Measurements from ENCODE around the gene STARD4.

The STARD4 gene
- long read RNA-seq, donor 1, partial matches to known transcripts = 0 of 2 reads
- long read RNA-seq, donor 1, other reads (novel, unspliced or antisense) = 0 of 2 reads
- long read RNA-seq, donor 2, full-length matches to known transcripts = 4 of 4 reads
- long read RNA-seq, donor 2, partial matches to known transcripts = 0 of 4 reads
- long read RNA-seq, donor 2, other reads (novel, unspliced or antisense) = 0 of 4 reads
- long read RNA-seq, donor 3, full-length matches to known transcripts = 2 of 2 reads
- long read RNA-seq, donor 3, partial matches to known transcripts = 0 of 2 reads
- long read RNA-seq, donor 3, other reads (novel, unspliced or antisense) = 0 of 2 reads
- long read RNA-seq, donor 4, partial matches to known transcripts = 0 of 3 reads
- long read RNA-seq, donor 4, other reads (novel, unspliced or antisense) = 0 of 3 reads
- long read RNA-seq, donor 5, full-length matches to known transcripts = 4 of 4 reads
- long read RNA-seq, donor 5, partial matches to known transcripts = 0 of 4 reads
- long read RNA-seq, donor 5, other reads (novel, unspliced or antisense) = 0 of 4 reads
- long read RNA-seq, donor 6, partial matches to known transcripts = 0 of 1 reads
- long read RNA-seq, donor 6, other reads (novel, unspliced or antisense) = 0 of 1 reads
- long read RNA-seq, donor 7, partial matches to known transcripts = 0 of 1 reads
- long read RNA-seq, donor 7, other reads (novel, unspliced or antisense) = 0 of 1 reads
- long read RNA-seq, donor 8, full-length matches to known transcripts = 2 of 2 reads
- long read RNA-seq, donor 8, partial matches to known transcripts = 0 of 2 reads
- long read RNA-seq, donor 8, other reads (novel, unspliced or antisense) = 0 of 2 reads

- peak; percentile 93 for DNase-seq
Observed at GRCh38 chr5:111512375-111513130, at the start of gene STARD4. TSS of gene STARD4 (minus strand) at chr5:111512535. CDS start at chr5:111507433, 5,102 bp downstream.

GRCh38 chr5:111559680-111560079 lies 47.3 kb upstream of the STARD4 start:
- no peak for DNase-seq

GRCh38 chr5:111557686-111558085 lies 45.4 kb upstream of the STARD4 start:
- no peak for DNase-seq

GRCh38 chr5:111557111-111557510 lies 44.8 kb upstream of the STARD4 start:
- no peak for DNase-seq

GRCh38 chr5:111556501-111556900 lies 44.2 kb upstream of the STARD4 start:
- DNase-seq = no peak

- DNase-seq = no peak
Observed at GRCh38 chr5:111555760-111556159, 43.4 kb upstream of the STARD4 start.

GRCh38 chr5:111553868-111554267 lies 41.5 kb upstream of the STARD4 start:
- no peak for DNase-seq

GRCh38 chr5:111552896-111553295 lies 40.6 kb upstream of the STARD4 start:
- DNase-seq = no peak

- no peak for DNase-seq
Observed at GRCh38 chr5:111552492-111552891, 40.2 kb upstream of the STARD4 start.

- no peak for DNase-seq
Observed at GRCh38 chr5:111551569-111552275, 39.4 kb upstream of the STARD4 start.

- DNase-seq = no peak
Observed at GRCh38 chr5:111551161-111551560, 38.8 kb upstream of the STARD4 start.

- DNase-seq = peak; percentile 67
Observed at GRCh38 chr5:111550282-111551020, 38.1 kb upstream of the STARD4 start.

- DNase-seq = no peak
Observed at GRCh38 chr5:111548992-111549649, 36.8 kb upstream of the STARD4 start.

- DNase-seq = no peak
Observed at GRCh38 chr5:111548348-111548950, 36.1 kb upstream of the STARD4 start.

- DNase-seq = no peak
Observed at GRCh38 chr5:111545031-111545430, 32.7 kb upstream of the STARD4 start.

GRCh38 chr5:111537141-111538024 lies 25.0 kb upstream of the STARD4 start:
- DNase-seq = no peak

GRCh38 chr5:111535879-111536549 lies 23.7 kb upstream of the STARD4 start:
- DNase-seq = no peak

- DNase-seq = no peak
Observed at GRCh38 chr5:111532886-111533582, 20.7 kb upstream of the STARD4 start.
